NCI-H510A treated with DMSO at 0.1 percent for 48 hours (cell line): ENCODE results near the gene UPK3B.
"Not testable (repeated sequence)": the region's sequence is repeated elsewhere in the genome, so short reads cannot be mapped to it uniquely, and the experiment has no call there.

ENCODE experiments used
- DNase-seq: peaks from one replicate; lab custom pipeline; 2025; lab: John Stamatoyannopoulos, UW

UPK3B gene

GRCh38 chr7:76513817-76514799 is 3.8 kb downstream of the UPK3B start:
- no peak for DNase-seq

- DNase-seq: no peak
Observed at GRCh38 chr7:76514926-76515771, 4.8 kb downstream of the UPK3B start.

- DNase-seq: peak; percentile 32
Observed at GRCh38 chr7:76515999-76516443, 5.7 kb downstream of the UPK3B start.

- not testable (repeated sequence) for DNase-seq
Observed at GRCh38 chr7:76516932-76517331, 6.6 kb downstream of the UPK3B start.

GRCh38 chr7:76526183-76526582 is 15.8 kb downstream of the UPK3B start:
- DNase-seq: not testable (repeated sequence)

GRCh38 chr7:76531643-76532042 is 21.3 kb downstream of the UPK3B start:
- DNase-seq: not testable (repeated sequence)

GRCh38 chr7:76543197-76543596 is 32.8 kb downstream of the UPK3B start, which contains the start of gene SPDYE16:
SPDYE16 (minus strand) TSS chr7:76543297; CDS start chr7:76541459, 1,838 bp downstream.
- DNase-seq: not testable (repeated sequence)

GRCh38 chr7:76549025-76549854 is 38.9 kb downstream of the UPK3B start:
- peak; percentile 59 for DNase-seq

- not testable (repeated sequence) for DNase-seq
Observed at GRCh38 chr7:76549855-76550248, 39.5 kb downstream of the UPK3B start.

GRCh38 chr7:76551992-76552391 is 41.6 kb downstream of the UPK3B start:
- not testable (repeated sequence) for DNase-seq

- not testable (repeated sequence) for DNase-seq
Observed at GRCh38 chr7:76559685-76560084, 49.3 kb downstream of the UPK3B start.

- DNase-seq: not testable (repeated sequence)
Observed at GRCh38 chr7:76560157-76560556, 49.8 kb downstream of the UPK3B start.

GRCh38 chr7:76561342-76561741 is 51.0 kb downstream of the UPK3B start:
- not testable (repeated sequence) for DNase-seq

- not testable (repeated sequence) for DNase-seq
Observed at GRCh38 chr7:76565001-76565400, 54.6 kb downstream of the UPK3B start.
